GM18526 (cell line): ENCODE measurements around the gene CLIC1.

Experiments
- POLR2A ChIP-seq: IDR thresholded peaks from 3 replicates; pipeline ENCODE4 v1.6.1; 2011; ENCODE audit not compliant: insufficient read length; ENCODE audit errors: extremely low read depth

Gene CLIC1

GRCh38 chr6:31760790-31761189 lies 24.5 kb upstream of the CLIC1 start:
- no peak for TF ChIP-seq POLR2A

- no peak for TF ChIP-seq POLR2A
Observed at GRCh38 chr6:31758281-31758680, 22.0 kb upstream of the CLIC1 start.

GRCh38 chr6:31752739-31753319 lies 16.5 kb upstream of the CLIC1 start:
- TF ChIP-seq POLR2A: no peak

GRCh38 chr6:31750411-31751022 lies 14.2 kb upstream of the CLIC1 start:
- no peak for TF ChIP-seq POLR2A

GRCh38 chr6:31749301-31750036 lies 13.1 kb upstream of the CLIC1 start:
- no peak for TF ChIP-seq POLR2A

GRCh38 chr6:31744422-31744821 lies 8.1 kb upstream of the CLIC1 start:
- TF ChIP-seq POLR2A: no peak

GRCh38 chr6:31742894-31743293 lies 6.6 kb upstream of the CLIC1 start:
- no peak for TF ChIP-seq POLR2A

- no peak for TF ChIP-seq POLR2A
Observed at GRCh38 chr6:31741815-31742214, 5.5 kb upstream of the CLIC1 start.

- no peak for TF ChIP-seq POLR2A
Observed at GRCh38 chr6:31740397-31741223, 4.3 kb upstream of the CLIC1 start.

- TF ChIP-seq POLR2A: peak; percentile 54
Observed at GRCh38 chr6:31739639-31740396, 3.5 kb upstream of the CLIC1 start, which contains the start of gene MSH5. TSS of gene MSH5 (plus strand) at chr6:31740005. CDS start at chr6:31740467, 462 bp downstream.

GRCh38 chr6:31737991-31738979 lies 2.0 kb upstream of the CLIC1 start:
- peak; percentile 47 for TF ChIP-seq POLR2A

- TF ChIP-seq POLR2A: no peak
Observed at GRCh38 chr6:31737315-31737990, 1.1 kb upstream of the CLIC1 start.

- no peak for TF ChIP-seq POLR2A
Observed at GRCh38 chr6:31736768-31737314, 511 bp upstream of the CLIC1 start.
